OCI-LY3 (cell line): Measurements from ENCODE around the gene MIEF1.

Experiments used
- H2AFZ ChIP-seq: fragments of 200-600, 300-600 bp; shearing (Covaris generic); 2 replicates; pipeline ENCODE4 v1.6.0; 2014; ENCODE audit warnings: antibody characterized with exemption, low read depth, low read length
- H3K27ac ChIP-seq: fragments of 200-600, 300-600 bp; sonication (generic); 2 replicates; pipeline ENCODE4 v1.5.1; 2014; ENCODE audit warnings: mild to moderate bottlenecking, low read length, moderate library complexity, mixed read lengths
- H3K27me3 ChIP-seq: fragments of 200-600, 300-600 bp; sonication (generic); 2 replicates; pipeline ENCODE4 v1.6.1; 2014; ENCODE audit warnings: low read depth, low read length, mixed read lengths
- H3K36me3 ChIP-seq: fragments of 200-600, 300-600 bp; sonication (generic); replicated peaks from 2 replicates; pipeline ENCODE3; 2014; ENCODE audit warnings: low read depth, low read length, mixed read lengths
- H3K4me1 ChIP-seq: fragments of 300-600, 200-600 bp; sonication (generic); 2 replicates; pipeline ENCODE4 v1.6.1; 2014; ENCODE audit warnings: low read length, mixed read lengths
- H3K4me2 ChIP-seq: fragments of 200-600, 300-600 bp; sonication (generic); 2 replicates; pipeline ENCODE4 v1.6.1; 2014; ENCODE audit warnings: low read length, mixed read lengths
- H3K4me3 ChIP-seq: fragments of 300-600, 200-600 bp; sonication (generic); 2 replicates; pipeline ENCODE4 v1.5.1; 2014; ENCODE audit warnings: antibody characterized with exemption, mild to moderate bottlenecking, low read length, moderate library complexity
- H3K79me2 ChIP-seq: fragments of 300-600, 200-600 bp; shearing (Covaris generic); 2 replicates; pipeline ENCODE4 v1.6.1; 2014; ENCODE audit warnings: mild to moderate bottlenecking, low read length, mixed read lengths
- H3K9ac ChIP-seq: fragments of 300-600, 200-600 bp; shearing (Covaris generic); 2 replicates; pipeline ENCODE4 v1.6.0; 2014; ENCODE audit warnings: mild to moderate bottlenecking, low read length, moderate library complexity
- H3K9me3 ChIP-seq: fragments of 200-600, 300-600 bp; shearing (Covaris generic); 2 replicates; pipeline ENCODE4 v1.6.1; 2014; ENCODE audit warnings: low read length, mixed read lengths; ENCODE audit not compliant: insufficient read depth
- H4K20me1 ChIP-seq: fragments of 200-600, 300-600 bp; sonication (generic); 2 replicates; pipeline ENCODE4 v1.6.1; 2016; ENCODE audit warnings: low read length, mixed read lengths; ENCODE audit not compliant: insufficient read depth
- EZH2phosphoT487 ChIP-seq: fragments of 200-600 bp; shearing (Covaris generic); IDR thresholded peaks from 2 replicates; pipeline ENCODE4 v1.6.1; 2018; ENCODE audit warnings: antibody characterized with exemption, mixed run types, low read depth
- TF ChIP-seq, protein P1 (sequence below): fragments of 200-600, 300-600 bp; sonication (generic); IDR thresholded peaks from 2 replicates; pipeline ENCODE4 v1.5.1; 2014; ENCODE audit warnings: antibody characterized with exemption, low read length, low read depth

MIEF1 gene

DNA sequence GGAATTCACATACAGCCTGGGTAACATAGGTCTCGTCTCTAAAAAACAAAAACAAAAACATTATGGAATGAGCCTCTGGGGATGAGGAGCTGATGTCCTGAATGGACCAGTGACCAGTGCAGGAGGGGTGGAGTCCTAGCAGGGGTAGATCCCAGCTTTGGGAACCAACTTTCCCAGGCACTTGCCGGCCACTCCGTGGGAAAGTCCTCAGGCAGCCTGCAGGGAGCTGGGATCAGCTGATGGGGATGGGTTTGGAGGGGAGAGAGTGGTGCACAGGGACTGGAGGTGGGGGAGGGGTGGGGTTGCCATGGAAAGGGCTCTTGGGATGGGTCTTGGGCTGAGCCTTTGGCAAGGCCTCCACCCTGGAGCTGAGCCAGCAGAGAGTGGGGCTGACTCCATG is 26.2 kb upstream of the MIEF1 start:
- H3K4me2 ChIP-seq, result no peak overlapping the region
- H3K9ac ChIP-seq, result no peak overlapping the region
- H3K27ac ChIP-seq, result no peak overlapping the region
- H3K9me3 ChIP-seq, result no peaks in the 10 kb centered on the region
- H3K4me3 ChIP-seq, result no peak overlapping the region
- H3K4me1 ChIP-seq, result peaks cover 27% of the 10 kb centered on the region
- peaks cover 100% of the 10 kb centered on the region for H3K79me2 ChIP-seq
- TF ChIP-seq, protein P1, sequence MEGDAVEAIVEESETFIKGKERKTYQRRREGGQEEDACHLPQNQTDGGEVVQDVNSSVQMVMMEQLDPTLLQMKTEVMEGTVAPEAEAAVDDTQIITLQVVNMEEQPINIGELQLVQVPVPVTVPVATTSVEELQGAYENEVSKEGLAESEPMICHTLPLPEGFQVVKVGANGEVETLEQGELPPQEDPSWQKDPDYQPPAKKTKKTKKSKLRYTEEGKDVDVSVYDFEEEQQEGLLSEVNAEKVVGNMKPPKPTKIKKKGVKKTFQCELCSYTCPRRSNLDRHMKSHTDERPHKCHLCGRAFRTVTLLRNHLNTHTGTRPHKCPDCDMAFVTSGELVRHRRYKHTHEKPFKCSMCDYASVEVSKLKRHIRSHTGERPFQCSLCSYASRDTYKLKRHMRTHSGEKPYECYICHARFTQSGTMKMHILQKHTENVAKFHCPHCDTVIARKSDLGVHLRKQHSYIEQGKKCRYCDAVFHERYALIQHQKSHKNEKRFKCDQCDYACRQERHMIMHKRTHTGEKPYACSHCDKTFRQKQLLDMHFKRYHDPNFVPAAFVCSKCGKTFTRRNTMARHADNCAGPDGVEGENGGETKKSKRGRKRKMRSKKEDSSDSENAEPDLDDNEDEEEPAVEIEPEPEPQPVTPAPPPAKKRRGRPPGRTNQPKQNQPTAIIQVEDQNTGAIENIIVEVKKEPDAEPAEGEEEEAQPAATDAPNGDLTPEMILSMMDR, result no peak
- TF ChIP-seq EZH2phosphoT487, result no peak
- H4K20me1 ChIP-seq, result peaks cover 92% of the 10 kb centered on the region
- H3K27me3 ChIP-seq, result no peaks in the 10 kb centered on the region
- H2AFZ ChIP-seq, result no peak overlapping the region
- H3K36me3 ChIP-seq, result peaks cover 51% of the 10 kb centered on the region

DNA sequence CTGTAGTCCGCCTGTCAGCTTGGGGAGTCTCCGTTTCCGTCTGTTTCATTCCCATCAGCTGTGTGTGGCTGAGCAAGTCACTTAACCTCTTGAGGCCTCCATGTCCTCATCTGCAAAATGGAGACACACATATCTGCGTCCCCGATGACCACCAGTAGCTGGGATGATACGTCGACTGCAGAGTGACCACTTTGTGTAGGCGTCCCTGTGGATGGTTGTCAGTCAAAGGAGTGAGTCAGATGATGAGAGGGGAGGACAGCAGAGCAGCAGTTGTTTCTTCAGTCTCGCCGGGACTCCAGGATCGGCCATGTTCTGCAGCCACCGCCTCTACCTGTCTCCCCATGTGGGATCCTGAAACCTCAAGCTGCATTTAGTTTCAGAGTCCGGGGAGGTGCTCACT is 25.4 kb upstream of the MIEF1 start:
- no peaks in the 10 kb centered on the region for H3K27me3 ChIP-seq

DNA sequence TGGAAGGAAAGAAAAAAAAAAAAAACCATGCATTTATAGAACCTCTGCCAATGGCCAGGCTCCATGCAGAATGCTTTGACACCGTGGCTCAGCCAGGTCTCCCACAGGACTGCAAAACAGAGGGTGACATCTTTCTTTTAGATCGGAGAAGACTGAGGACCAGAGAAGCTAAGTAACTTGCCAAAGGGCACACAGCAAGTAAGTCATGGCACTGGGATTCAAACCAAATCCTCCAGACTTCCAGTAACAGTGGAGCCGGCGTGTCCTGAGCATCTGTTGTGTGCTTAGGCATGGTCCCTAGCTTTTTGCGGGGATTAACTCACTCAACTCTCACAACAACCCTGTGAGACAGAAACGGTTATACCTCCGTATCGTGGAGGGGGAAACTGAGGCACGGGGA is 24.5 kb upstream of the MIEF1 start:
- Histone ChIP-seq H4K20me1 (peaks cover 99% of the 10 kb centered on the region), H3K9me3 (no peaks in the 10 kb centered on the region), H3K27ac (no peak overlapping the region), H3K27me3 (no peaks in the 10 kb centered on the region), H2AFZ (no peak overlapping the region), H3K9ac (no peak overlapping the region), H3K4me3 (no peak overlapping the region), H3K36me3 (peaks cover 67% of the 10 kb centered on the region), H3K79me2 (peaks cover 100% of the 10 kb centered on the region), H3K4me1 (peaks cover 10% of the 10 kb centered on the region), H3K4me2 (no peak overlapping the region)
- TF ChIP-seq, protein P1, result no peak
- no peak for TF ChIP-seq EZH2phosphoT487

More for the DNA sequence above, 25.4 kb upstream of the MIEF1 start:
- Histone ChIP-seq H3K4me3 (no peak overlapping the region), H3K9me3 (no peaks in the 10 kb centered on the region), H3K27ac (no peak overlapping the region), H4K20me1 (peaks cover 99% of the 10 kb centered on the region), H3K4me1 (peaks cover 19% of the 10 kb centered on the region), H3K9ac (no peak overlapping the region), H3K36me3 (peaks cover 58% of the 10 kb centered on the region), H3K79me2 (peaks cover 100% of the 10 kb centered on the region), H3K4me2 (no peak overlapping the region), H2AFZ (no peak overlapping the region)
- TF ChIP-seq, protein P1, result no peak
- no peak for TF ChIP-seq EZH2phosphoT487

- Histone ChIP-seq H3K27me3 (no peaks in the 10 kb centered on the region), H3K9me3 (no peaks in the 10 kb centered on the region), H3K4me1 (peaks cover 1% of the 10 kb centered on the region), H3K79me2 (peaks cover 98% of the 10 kb centered on the region), H4K20me1 (peaks cover 97% of the 10 kb centered on the region), H3K27ac (no peak overlapping the region), H3K4me3 (no peak overlapping the region), H2AFZ (no peak overlapping the region), H3K9ac (no peak overlapping the region), H3K4me2 (no peak overlapping the region), H3K36me3 (peaks cover 66% of the 10 kb centered on the region)
- TF ChIP-seq, protein P1, result no peak
- no peak for TF ChIP-seq EZH2phosphoT487
Observed at GRCh38 chr22:39478441-39478850, 23.6 kb upstream of the MIEF1 start.
